Measurements from ENCODE around the gene TBC1D4. TPM values are rescaled to one million over a fixed set of nuclear protein-coding genes. Genes with fewer than 3 reads are reported as not detected.

TBC1D4 gene
- total and polyA plus RNA-seq, 10 of the 15 experiments (the other 5 are each of a cell fraction or from before 2014, with no cell fraction given), result 11.0 to 38.6 (median 25.5) TPM

- Histone ChIP-seq H3K9ac (ENCODE audit: control insufficient read depth, insufficient read depth, low read length) (no peak overlapping the region), H3K36me3 (ENCODE audit: control insufficient read depth in 2 of 2, insufficient read depth in 2 of 2, low read length in 1 of 2) (no peaks in the 10 kb centered on the region), H3K9me3 (replicated peaks; ENCODE audit: control insufficient read depth, insufficient read depth, low read length) (no peaks in the 10 kb centered on the region), H4K20me1 (ENCODE audit: control insufficient read depth, insufficient read depth) (no peaks in the 10 kb centered on the region), H3K27me3 (replicated peaks in 1 of 2; ENCODE audit: control insufficient read depth in 2 of 2, insufficient read depth in 2 of 2, low read length in 1 of 2) (no peaks in the 10 kb centered on the region), H3K4me3 (no peak overlapping the region), H3K79me2 (ENCODE audit: control insufficient read depth, insufficient read depth, low read length) (no peaks in the 10 kb centered on the region), H3K27ac (ENCODE audit: control insufficient read depth, insufficient read depth) (no peak overlapping the region), H3K4me1 (ENCODE audit: control insufficient read depth, insufficient read depth, low read length) (no peaks in the 10 kb centered on the region), H2AFZ (ENCODE audit: control insufficient read depth, low read depth, low read length) (no peak overlapping the region), H3K4me2 (ENCODE audit: control insufficient read depth, insufficient read depth) (no peak overlapping the region)
- no peak for ATAC-seq
- no TSS peak for BruUV-seq (replicated peaks)
- SMC1A ChIA-PET (ENCODE audit: uncharacterized antibody, unreplicated experiment), result no interaction called here
- DNase-seq (ENCODE audit: low read depth, low spot score), result no peak
- CTCF ChIA-PET, result no interaction called here
- intact Hi-C loops (cut with micrococcal nuclease; ENCODE audit: unreplicated experiment) (no loop called here), in situ Hi-C loops (cut with MboI) (no loop called here)
- FAIRE-seq, result no peak
- POLR2A ChIA-PET, result no interaction called here
- WGBS (ENCODE audit: insufficient coverage, insufficient replicate concordance, low lambda C conversion rate, missing lambda C conversion rate), result 43% methylated on average over 3 of the region's 3 CpGs
- no peak for TF ChIP-seq BMI1 (IDR thresholded peaks at IDR 0.05; ENCODE audit: borderline replicate concordance)
- TF ChIP-seq YBX1 (IDR thresholded peaks at IDR 0.05), result no peak
- no peak for TF ChIP-seq ZBED1 (IDR thresholded peaks at IDR 0.05; ENCODE audit: borderline replicate concordance)
- no peak for TF ChIP-seq YY1 (IDR thresholded peaks at IDR 0.05; ENCODE audit: low read depth, low read length)
- no peak for TF ChIP-seq TCF12 (IDR thresholded peaks at IDR 0.05; ENCODE audit: low read depth, low read length)
- TF ChIP-seq, protein P1, sequence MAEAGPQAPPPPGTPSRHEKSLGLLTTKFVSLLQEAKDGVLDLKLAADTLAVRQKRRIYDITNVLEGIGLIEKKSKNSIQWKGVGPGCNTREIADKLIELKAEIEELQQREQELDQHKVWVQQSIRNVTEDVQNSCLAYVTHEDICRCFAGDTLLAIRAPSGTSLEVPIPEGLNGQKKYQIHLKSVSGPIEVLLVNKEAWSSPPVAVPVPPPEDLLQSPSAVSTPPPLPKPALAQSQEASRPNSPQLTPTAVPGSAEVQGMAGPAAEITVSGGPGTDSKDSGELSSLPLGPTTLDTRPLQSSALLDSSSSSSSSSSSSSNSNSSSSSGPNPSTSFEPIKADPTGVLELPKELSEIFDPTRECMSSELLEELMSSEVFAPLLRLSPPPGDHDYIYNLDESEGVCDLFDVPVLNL (IDR thresholded peaks at IDR 0.05; ENCODE audit: low read depth, low read length), result no peak
- TF ChIP-seq ZNF24 (IDR thresholded peaks at IDR 0.05), result no peak
- TF ChIP-seq KLF5 (IDR thresholded peaks at IDR 0.05; ENCODE audit: partially characterized antibody), result no peak
- no peak for TF ChIP-seq HCFC1 (IDR thresholded peaks at IDR 0.05; ENCODE audit: low read length)
- no peak for TF ChIP-seq EP300 (IDR thresholded peaks at IDR 0.05; ENCODE audit: borderline replicate concordance in 1 of 2, control insufficient read depth in 1 of 2, low read depth in 2 of 2, low read length in 2 of 2)
- TF ChIP-seq BACH1 (IDR thresholded peaks at IDR 0.05; ENCODE audit: borderline replicate concordance), result no peak
- no peak for TF ChIP-seq MEF2A (IDR thresholded peaks at IDR 0.05; ENCODE audit: insufficient read depth, low read depth, low read length)
- no peak for TF ChIP-seq RCOR1 (conservative IDR thresholded peaks at IDR 0.05; ENCODE audit: low read depth, low read length)
- no peak for TF ChIP-seq PML (IDR thresholded peaks at IDR 0.05; ENCODE audit: low read length)
- TF ChIP-seq KDM1A (IDR thresholded peaks at IDR 0.05; ENCODE audit: borderline replicate concordance), result no peak
- TF ChIP-seq RUNX3 (IDR thresholded peaks at IDR 0.05; ENCODE audit: low read length), result no peak
- no peak for TF ChIP-seq ETV6 (conservative IDR thresholded peaks at IDR 0.05 in 1 of 2, IDR thresholded peaks at IDR 0.05 in 1 of 2; ENCODE audit: borderline replicate concordance in 1 of 2, low read depth in 1 of 2)
- TF ChIP-seq, protein P2, sequence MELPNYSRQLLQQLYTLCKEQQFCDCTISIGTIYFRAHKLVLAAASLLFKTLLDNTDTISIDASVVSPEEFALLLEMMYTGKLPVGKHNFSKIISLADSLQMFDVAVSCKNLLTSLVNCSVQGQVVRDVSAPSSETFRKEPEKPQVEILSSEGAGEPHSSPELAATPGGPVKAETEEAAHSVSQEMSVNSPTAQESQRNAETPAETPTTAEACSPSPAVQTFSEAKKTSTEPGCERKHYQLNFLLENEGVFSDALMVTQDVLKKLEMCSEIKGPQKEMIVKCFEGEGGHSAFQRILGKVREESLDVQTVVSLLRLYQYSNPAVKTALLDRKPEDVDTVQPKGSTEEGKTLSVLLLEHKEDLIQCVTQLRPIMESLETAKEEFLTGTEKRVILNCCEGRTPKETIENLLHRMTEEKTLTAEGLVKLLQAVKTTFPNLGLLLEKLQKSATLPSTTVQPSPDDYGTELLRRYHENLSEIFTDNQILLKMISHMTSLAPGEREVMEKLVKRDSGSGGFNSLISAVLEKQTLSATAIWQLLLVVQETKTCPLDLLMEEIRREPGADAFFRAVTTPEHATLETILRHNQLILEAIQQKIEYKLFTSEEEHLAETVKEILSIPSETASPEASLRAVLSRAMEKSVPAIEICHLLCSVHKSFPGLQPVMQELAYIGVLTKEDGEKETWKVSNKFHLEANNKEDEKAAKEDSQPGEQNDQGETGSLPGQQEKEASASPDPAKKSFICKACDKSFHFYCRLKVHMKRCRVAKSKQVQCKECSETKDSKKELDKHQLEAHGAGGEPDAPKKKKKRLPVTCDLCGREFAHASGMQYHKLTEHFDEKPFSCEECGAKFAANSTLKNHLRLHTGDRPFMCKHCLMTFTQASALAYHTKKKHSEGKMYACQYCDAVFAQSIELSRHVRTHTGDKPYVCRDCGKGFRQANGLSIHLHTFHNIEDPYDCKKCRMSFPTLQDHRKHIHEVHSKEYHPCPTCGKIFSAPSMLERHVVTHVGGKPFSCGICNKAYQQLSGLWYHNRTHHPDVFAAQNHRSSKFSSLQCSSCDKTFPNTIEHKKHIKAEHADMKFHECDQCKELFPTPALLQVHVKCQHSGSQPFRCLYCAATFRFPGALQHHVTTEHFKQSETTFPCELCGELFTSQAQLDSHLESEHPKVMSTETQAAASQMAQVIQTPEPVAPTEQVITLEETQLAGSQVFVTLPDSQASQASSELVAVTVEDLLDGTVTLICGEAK (IDR thresholded peaks at IDR 0.05; ENCODE audit: borderline replicate concordance), result no peak
- TF ChIP-seq CBFB (IDR thresholded peaks at IDR 0.05; ENCODE audit: low read depth), result no peak
- TF ChIP-seq BCL3 (IDR thresholded peaks at IDR 0.05; ENCODE audit: borderline replicate concordance, insufficient read depth, low read depth, low read length, poor library complexity, severe bottlenecking), result no peak
- RAD21 ChIA-PET (ENCODE audit: unreplicated experiment), result no interaction called here
These were observed 245.2 kb downstream of the TBC1D4 start for GRCh38 chr13:75236774-75237173.

All from GM12878 (cell line).